HG03175 (cell line): ENCODE results near the gene PEPD.

Experiments used
- ATAC-seq: cut with Tn5 transposase; IDR thresholded peaks from one replicate; pipeline ENCODE4 v1.9.1; 2021; ENCODE audit warnings: mild to moderate bottlenecking, moderate library complexity; ENCODE audit not compliant: unreplicated experiment

PEPD gene

GRCh38 chr19:33461256-33462111 lies 60.1 kb downstream of the PEPD start:
- no peak for ATAC-seq

- no peak for ATAC-seq
Observed at GRCh38 chr19:33460221-33460908, 61.2 kb downstream of the PEPD start.

DNA sequence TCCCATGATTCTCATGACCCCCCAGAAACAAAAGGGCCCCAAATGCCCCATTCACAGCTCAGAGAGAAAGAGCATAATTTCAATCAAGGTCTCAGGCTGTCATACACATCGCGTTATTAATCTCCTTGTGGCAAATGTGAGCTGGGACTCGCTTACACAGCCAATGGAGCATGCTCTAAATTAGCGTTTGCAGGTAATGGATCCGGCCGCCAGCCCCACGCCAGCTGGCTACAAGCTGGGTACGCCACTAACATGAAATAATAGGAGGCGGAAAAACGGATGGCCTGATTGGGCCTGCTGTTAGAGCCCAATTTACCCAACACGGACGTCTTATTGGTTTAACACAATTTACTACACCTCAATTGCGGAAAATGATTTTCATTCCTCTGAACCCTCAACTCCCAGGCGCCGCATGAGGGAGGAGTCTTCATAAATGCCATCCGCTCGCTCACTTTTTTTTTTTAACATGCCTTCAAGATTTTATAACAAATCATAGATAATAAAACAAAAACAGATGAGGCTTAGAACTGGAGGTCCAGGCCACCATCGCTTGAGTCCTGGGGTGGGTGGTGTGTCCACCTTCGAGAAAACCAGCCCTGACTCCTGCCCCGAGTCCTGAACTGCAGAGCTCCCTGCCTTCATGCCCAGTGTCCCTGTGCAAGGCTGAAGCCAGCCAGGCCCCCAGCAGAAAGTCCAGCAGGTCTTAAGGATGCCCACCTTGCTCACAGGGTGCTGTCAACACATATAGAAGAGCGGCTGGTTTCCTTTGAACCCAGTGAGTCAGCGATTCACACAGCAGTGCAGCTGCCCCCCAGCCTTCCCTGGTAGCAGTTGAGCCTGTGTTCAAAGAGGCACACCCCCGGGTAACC lies 62.1 kb downstream of the PEPD start:
- ATAC-seq: no peak

DNA sequence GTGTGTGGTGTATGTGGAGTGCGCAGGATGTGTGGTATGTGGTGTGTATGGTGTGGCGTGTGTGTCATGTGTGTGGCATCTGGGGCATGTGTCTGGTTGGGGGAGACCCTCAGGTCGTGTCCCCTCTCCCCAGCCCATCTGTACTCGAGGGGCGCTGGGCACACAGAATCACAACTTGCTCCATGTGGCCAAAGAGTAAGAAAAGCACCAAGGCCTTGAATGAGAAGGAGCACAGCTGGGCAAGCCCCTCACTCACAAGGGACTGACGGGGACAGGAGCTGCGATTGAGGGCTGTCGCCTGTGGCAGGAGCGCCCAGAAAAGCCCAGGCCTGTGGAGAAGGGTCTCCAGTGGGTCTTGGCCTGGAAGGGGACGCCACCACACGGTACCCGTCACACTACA lies 62.8 kb downstream of the PEPD start:
- ATAC-seq: no peak

DNA sequence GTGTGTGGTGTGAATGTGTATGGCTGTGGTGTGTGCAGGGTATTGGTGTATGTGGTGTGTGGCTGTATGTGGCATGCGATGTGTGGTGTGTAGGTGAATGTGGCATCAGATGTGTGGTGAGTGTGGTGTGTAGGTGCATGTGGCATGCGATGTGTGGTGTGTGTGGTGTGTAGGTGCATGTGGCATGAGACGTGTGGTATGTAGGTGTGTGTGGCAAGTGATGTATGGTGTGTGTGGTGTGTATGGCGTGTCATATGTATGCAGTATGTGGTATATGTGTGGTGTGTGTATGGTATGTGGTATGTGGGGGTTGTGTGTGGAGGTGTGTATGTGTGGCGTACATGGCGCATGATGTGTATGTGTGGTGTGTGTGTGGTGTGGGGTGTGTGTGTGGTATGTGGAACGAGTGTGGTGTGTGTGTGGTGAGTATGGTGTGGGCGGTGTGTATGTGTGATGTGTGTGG lies 63.4 kb downstream of the PEPD start:
- ATAC-seq: no peak

GRCh38 chr19:33456845-33457220 lies 64.8 kb downstream of the PEPD start:
- no peak for ATAC-seq

DNA sequence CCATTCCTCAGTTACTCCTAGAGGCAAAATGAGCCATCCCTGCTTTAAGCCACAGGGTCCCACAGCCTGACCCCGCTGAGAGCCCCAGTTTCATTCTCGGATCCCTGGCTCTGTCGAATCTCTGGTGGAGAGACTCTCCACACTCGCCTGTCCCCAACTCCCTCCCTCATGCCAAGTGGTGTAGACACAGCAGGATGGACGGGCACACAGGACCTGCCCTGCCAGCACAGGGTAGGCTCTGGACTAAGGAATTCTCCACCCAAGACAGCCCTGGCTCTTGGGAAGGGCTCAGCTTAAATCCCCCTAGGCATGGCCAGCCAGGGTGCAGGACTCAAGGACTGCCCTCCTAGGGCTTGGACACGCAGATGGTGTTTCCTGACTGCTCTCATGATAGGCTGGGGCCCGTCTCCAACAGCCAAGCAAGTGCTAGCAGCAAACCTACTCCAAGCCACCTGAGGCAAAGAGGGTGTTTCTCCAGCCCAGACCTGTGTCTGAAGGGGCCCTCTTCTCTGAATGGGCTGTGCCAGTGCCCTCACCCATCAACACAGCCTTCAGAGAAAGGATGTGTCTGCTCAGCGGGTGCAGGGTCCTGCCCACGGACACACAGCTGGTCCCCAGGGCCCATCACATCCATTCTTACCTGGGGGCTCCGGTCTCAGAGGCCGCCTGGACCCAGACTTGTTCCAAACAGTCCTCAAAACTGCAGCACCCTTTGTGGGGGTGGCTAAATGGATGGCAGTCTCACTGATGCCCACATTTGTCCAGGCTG lies 65.3 kb downstream of the PEPD start:
- ATAC-seq: no peak

- ATAC-seq: no peak
Observed at GRCh38 chr19:33453265-33453664, 68.3 kb downstream of the PEPD start.

DNA sequence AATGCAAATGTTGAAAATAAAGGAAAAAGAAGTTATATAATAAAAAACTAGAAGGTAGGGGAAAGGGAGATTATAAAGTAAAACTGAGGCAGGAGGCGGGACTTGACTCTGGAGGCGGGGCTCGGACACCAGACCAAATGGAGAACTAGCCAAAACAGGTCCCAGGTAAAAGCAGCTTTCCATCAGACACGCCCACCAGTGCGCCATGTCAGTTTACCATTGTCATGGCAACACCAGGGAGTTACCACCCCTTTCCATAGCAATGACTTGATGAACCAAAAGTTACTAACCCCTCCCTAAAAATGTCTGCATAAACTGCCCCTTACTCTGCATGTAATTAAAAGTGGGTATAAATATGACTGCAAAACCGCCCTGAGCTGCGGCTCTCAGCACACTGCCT lies 70.9 kb downstream of the PEPD start:
- ATAC-seq: no peak

DNA sequence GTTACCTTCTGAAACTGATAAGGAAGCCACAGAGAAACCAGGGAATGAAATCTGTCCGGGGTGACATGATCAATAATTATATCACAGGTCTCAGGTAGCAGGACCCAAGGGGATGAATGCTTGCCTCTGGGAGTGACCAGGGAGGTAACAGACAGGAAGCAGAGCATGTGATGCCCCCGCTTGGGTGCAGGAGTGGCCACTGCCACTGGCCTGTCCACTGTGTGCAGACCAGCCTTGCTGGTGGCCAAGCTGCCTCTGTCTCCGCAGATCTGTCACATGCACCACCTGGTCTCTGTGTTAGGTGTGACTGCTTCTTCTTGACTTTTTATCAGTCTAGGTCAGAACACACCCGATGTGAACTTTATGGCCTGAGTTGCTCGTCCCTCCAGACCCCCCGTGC lies 71.8 kb downstream of the PEPD start:
- no peak for ATAC-seq

GRCh38 chr19:33448159-33448516 lies 73.5 kb downstream of the PEPD start:
- ATAC-seq: no peak

DNA sequence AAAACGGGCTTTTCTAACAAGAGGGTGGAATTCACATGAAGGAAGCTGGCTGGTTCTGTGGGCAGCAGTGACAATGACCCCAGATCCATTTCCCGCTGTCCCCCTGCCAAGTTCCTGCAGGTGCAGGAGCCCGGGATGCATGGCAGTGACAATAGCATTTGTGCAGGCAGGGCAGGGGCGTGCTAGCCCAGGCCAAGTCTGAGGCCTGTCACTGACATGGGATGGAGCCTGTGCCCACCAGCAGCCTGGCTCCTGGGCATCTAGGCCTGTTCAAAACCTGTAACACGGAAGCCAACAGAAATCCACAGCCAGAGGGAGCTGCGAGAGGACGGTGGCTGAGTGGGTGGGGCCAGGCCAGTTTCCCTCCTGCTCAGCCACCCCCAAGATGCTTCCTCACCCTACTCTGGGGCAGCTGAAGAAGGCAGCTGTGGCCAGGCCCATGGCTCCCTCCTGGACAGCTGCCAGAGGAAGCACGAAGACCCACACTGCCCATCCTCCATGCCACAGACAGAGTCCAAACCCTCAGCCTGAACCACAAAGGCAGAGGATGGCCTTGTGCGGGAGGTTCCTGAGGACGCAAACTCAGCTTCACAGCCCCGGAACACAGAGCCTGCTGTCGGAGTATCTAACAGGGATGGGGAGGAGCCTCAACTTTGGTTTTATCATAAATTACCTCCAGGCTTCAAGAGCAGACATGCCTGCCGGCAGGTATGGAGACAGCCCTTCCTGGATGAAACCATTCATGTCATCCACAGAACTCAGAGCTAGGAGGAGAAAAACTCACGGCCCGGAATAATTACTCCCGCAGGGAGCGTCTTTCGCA lies 74.0 kb downstream of the PEPD start:
- no peak for ATAC-seq

GRCh38 chr19:33446330-33447293 lies 75.0 kb downstream of the PEPD start:
- ATAC-seq: no peak

DNA sequence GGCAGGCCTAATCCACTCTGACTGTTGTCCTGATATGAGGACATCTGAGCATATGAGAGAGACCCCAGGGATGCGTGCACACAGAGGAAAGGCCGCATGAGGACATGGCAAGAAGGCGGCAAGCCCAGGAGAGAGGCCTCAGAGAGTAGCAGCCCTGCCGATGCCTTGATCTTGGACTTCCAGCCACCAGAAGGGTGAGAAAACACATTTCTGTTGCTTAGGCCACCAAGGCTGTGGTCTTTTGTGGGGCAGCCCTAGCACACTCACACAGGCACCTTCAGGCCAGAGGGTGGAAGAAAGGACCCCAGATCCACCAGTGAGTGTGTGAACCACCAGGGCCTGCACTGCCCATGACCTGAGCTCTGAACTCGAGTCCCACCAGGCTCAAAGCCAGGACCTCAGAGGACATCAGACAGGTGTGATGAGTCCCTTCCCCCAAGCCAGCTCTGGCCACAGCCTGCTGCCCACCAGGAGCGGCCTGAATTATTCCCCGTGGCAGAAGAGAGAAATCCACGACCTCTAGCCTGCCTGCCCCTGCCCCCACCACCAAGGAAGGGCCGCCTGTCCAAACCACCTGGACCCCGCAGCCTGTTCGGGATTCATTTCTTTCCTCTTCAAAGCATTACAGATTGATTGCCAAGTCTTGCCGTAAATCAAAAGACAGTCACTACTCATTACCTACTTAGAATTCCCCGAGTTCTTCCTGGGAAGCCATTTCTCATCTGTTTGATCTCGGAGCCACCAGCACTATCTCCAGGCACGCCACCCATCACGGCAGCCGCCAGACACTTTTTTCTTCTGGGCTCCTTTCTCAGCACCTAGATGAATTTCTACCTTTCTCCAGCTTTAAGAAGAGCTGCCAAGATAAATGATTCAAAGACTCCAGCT lies 75.9 kb downstream of the PEPD start:
- no peak for ATAC-seq

GRCh38 chr19:33444562-33445441 lies 76.8 kb downstream of the PEPD start:
- ATAC-seq: no peak

DNA sequence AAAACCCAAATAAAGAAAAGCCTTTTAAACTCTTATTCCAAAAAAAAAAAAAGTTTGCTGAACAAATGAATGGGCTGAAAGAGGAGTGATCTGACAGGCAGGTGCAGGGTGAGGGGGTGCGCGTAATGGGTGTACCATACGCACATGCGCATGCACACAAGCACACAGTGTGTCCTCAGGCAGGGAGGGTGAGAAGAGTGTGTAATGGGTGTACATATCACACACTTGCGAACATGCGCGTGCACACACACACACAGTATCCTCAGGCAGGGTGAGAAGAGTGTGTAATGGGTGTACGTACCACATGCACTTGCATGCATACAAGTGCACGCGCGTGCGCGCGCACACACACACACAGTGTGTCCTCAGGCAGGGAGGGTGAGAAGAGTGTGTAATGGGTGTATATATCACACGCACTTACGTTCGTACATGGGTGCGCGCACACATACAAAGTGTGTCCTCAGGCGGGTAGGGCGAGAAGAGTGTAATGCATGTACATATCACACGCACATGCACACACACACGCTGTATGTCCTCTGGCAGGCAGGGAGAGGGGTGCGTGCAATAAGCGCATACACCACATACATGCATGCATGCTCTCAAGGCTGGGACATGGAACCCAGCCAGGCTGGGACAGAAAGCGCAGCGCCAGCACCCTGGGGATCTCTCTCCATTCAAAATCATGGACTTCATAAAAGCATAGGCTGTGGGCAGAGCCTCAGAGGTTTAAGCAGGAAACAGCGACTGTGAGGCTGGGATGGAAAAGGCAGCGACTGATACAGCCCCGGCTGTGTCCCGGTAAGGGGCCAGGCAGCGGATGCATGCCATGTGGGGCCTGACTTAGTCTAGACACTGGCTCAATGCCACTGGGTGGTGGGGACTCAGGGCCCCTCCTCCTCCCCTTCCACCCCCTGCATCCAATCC lies 77.7 kb downstream of the PEPD start:
- ATAC-seq: no peak
